NCI-H524 treated with DMSO at 0.1 percent for 48 hours (cell line): ENCODE results near the gene INPP5K.
"Not testable (repeated sequence)": the region's sequence is repeated elsewhere in the genome, so short reads cannot be mapped to it uniquely, and the experiment has no call there.

Experiments
- DNase-seq: peaks from one replicate; lab custom pipeline; 2025; lab: John Stamatoyannopoulos, UW

The INPP5K gene

DNA sequence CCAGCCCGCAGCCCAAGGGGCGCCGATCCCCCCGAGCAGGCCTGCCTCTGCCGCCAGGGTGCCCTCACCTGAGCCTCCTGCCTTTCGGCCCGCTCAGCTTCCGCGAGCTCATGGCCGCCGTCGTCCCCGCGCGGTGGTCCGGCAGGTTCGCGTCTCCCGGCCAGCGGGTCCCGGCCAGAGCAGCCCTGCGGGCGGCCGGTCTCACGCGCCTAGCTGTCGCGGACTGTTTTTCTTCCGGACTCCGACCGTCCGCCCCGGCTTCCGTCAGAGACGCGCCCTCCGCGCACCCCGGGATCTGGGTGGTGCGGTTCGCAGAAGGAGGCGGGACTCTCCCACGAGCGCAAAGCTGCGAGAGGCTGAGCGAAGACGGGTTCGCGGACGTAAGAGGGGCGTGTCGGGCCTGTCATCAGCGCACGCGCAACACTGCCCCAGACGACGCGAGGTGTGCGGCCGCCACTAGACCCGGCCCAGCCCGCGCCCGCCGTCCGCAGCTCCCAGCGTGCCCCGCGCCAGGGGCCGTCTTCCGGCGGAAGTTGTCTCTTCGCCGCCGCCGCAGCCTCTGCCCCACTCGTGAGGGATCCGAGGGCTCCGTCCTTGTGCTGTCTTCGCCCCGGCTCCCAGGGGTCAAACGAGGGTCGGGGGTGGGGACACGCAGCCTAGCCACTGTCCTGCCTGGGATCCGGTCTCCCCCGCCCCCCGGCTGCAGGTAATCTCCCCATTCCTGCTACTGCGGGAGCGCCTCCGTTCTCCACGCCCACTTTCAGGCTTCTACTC lies at the start of gene INPP5K:
Gene INPP5K (minus strand): TSS at position 225 of the 774 bp plus-strand sequence. CDS start 113 bp downstream, at position 112.
- peak; percentile 75 for DNase-seq

DNA sequence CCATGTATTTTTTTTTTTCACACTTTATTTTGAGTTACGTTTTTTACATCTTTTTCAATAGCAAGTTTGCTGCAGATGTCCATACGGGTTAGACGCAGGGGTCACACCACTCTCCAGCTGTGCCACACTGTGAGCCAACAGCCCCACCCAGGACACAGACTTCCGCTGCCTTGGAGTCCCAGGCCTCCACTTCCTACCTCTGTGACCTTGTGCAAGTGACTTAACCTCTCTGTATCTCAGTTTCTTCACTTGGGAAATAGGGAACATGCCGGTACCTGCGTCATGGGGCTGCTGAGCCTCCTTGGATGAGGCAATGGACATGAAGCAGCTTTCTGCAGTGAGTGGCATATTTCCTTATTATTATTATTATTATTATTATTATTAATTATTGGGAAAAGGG lies 49.5 kb upstream of the INPP5K start:
- no peak for DNase-seq

DNA sequence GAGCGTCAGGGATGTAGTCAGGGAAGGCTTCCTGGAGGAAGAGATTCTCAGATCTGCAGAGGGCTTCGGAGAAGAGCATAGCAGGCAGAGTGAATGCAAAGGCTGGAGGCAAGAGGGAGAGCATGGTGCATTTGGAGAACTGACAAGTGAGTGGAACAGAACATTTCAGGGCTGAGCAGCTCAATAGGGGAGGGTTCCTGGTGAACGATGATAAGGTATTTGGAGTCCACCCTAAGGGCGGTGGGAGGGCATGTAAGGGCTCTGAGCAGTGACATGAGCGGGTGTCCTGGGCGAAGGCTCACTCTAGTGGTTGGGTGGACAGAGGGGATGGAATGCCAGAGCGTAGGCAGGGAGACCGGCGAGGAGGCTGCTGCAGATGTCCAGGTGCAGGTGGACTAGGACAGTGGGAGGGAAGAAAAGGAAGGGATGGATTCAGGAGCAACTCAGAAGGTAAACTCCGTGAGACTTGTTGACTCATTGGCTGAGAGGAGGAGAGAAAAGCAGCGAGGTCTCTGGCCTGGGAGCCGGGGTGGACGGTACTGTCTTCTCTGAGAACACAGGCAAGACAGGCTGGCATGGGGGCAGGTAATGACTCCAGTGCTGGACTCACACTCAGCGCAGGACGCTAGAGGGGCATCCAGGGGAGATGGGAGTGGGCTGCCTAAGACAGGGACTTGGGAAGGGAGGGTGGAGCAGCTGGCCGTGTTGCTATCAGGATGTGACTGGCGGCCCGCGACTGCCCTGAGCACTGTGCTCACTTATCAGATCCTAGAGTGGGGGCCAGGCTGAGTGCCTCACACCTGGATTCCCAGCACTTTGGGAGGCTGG lies 47.6 kb upstream of the INPP5K start:
- DNase-seq: no peak

DNA sequence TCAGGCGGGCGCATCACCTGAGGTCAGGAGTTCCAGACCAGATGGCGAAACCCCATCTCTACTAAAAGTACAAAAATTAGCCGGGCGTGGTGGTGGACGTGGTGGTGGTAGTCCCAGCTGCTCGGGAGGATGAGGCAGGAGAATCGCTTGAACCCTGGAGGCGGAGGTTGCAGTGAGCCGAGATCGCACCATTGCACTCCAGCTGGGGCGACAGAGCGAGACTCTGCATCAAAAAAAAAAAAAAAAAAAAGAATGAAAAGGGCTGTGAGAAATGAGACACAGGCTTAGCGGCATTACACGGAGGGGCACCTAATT lies 47.0 kb upstream of the INPP5K start:
- not testable (repeated sequence) for DNase-seq

- no peak for DNase-seq
Measured at GRCh38 chr17:1562176-1562643, 45.8 kb upstream of the INPP5K start.

DNA sequence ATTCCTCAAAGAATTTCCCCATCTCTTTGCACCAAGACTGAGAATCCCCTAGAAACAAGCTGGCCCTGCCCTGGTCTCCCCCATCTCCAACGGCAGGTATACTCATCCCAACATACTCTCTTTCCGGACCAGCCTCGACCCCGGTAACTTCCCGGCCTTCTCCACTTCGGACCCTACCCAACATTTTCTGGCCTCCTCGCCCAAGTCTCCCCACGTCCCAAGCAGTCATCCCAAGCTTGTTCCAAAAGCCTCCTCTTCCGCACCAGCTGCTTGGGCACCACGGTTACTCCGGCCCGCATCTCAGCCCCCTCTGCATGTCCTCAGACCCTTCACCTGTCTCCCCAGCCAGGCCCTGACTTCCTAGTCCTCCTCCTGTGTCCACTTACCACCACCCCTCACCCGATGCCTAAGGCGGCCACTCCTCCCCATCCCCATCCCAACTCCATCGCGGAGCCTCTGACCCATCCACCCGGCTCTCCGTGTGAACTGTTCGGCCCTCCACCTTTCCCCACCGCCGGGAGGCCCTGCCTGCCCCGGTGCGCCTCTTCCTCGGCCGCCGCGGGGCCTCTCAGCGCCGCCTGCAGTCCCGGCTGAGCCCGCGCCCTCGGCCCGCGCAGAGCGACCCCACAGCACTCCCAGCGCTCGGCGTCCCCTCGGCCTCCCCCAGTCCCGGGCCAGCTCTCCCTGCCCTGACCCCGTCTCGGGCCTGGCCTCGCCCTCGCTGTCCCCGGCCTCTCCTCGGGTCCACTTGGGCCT lies 45.2 kb upstream of the INPP5K start:
- DNase-seq: no peak

DNA sequence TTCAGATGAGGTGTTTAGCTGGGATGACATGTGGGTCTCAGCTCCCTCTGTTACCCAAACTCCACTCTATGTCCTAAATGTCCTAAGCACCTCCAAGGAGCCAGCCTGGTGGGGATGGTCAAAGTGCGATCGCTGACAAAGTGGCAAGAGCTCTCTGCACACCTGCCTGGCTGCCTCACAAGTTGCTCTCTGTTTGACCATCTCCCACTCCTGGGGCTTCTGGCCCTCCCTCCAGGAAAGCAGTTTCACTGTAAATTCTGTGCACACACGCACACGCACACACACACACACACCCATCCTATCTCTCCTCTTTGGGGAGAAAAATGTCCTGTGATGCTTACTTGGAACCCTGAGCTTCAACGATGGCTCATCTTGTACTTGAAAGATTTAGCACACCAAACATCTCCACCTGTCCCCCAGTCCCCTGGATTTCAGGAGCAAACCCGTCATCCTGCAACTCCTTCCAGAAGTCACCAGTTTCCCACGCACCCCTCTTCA lies 44.5 kb upstream of the INPP5K start:
- DNase-seq: no peak

DNA sequence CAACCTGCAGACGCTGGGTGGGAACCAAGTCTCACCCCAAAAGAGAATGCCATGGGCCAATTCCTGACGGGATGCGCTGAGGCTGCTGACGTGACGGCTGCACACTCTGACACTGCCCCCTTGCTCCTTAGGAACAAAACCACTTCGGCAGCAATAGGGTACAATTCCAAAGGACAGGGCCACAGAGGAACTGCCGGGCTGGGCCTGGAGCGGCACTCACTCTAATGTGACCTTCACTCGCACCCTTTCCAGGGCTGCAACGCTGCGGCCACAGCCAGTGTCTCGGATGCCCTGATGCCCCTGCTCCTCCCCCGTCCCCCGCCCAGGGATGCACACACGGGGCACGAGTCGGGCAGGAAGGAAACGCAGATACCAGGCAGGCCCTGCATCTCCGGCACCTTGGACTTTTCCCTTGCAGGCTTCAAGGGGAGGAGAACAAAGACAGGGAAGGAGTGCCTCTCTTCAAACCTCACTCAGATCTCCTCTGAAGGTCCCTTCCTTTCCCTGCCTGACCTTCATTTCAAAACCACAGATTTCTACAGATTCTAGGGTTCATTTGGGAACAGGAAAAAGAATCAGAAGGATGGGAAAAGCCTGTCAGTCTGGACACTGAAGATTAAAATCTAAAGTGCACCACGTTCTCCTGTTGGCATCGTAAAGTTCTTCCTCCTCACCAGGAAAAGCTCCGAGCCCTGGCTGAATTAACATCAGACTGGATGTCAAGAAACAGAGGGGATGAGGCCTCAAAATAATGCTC lies 43.9 kb upstream of the INPP5K start:
- no peak for DNase-seq

DNA sequence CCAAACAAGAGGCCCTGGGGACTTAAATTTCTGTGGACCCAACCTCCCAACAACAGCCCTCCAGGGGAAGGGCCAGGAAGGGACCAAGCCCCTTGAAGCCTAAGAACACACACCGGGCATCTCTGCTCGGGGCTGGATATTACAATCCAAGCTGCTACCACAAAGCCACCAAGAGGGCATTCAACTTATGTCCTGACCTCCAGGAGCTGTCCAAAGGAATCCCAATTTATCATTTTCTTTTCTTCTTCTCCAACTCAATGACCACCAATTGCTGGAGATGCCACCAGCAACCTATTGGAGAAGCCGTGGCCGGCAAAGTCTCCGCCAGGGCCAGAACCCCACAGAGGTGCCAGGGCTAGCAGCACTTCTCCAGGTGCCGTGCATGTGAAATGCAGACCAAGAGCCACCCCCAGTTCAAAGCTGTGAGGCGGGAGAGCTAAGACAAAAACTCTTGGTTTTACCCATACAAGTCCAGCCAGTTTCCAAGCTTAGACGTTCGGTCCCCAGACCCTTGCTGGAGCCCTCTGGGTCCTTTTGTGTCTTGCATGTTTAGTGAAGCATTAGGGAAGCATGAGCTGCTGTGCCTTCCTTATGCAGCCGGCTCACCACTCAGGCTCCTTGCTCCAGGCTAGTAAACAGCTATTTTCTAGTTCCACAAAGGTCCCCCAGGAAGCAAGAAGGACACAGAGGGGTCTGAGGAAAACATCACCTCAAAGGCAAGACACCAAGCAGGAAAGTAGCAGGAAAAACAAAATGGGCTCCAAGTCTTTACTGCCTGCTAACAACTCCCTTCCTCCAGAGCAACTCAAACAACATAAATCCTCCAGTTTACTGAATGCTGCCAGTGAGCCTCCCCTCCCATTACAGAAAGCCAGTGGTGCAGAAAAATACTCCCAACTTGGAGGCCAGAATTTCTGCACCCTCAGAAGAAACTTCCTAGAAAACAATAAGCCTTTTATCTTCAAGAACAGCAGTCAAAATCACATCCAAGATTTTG lies 42.9 kb upstream of the INPP5K start:
- no peak for DNase-seq

- DNase-seq: no peak
Measured at GRCh38 chr17:1558401-1558800, 42.0 kb upstream of the INPP5K start.

DNA sequence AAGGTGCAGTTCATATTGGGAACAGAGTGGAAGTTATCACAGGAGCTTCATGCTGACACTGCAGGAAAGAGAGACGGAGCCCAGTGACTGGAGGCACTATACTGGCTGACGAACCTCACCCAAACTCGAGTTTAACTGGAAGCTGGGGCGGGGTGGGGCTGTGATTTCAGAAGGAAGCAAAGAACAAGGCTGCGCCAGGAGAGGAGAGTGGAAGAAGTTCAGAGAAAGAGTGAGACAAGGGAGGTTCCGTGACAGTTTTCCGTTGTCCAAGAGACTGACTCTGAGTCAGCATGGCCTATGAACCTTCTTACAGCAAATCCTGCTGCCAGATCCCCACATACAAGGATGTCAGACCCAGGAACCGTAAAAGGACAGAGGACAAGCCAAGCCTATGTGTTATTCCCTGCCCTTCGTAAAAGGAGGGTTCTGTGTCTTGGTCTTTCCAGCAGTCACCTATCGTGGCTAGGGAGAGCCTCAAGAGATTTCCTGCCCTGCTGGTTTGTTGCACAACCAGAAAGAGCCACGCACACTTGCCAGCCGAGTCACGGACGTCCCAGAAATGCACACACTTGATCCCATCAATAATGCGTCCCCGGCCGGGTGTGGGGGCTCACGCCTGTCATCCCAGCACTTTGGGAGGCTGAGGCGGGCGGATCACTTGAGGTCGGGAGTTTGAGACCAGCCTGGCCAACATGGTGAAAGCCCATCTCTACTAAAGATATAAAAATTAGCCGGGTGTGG lies 41.1 kb upstream of the INPP5K start:
- DNase-seq: no peak

DNA sequence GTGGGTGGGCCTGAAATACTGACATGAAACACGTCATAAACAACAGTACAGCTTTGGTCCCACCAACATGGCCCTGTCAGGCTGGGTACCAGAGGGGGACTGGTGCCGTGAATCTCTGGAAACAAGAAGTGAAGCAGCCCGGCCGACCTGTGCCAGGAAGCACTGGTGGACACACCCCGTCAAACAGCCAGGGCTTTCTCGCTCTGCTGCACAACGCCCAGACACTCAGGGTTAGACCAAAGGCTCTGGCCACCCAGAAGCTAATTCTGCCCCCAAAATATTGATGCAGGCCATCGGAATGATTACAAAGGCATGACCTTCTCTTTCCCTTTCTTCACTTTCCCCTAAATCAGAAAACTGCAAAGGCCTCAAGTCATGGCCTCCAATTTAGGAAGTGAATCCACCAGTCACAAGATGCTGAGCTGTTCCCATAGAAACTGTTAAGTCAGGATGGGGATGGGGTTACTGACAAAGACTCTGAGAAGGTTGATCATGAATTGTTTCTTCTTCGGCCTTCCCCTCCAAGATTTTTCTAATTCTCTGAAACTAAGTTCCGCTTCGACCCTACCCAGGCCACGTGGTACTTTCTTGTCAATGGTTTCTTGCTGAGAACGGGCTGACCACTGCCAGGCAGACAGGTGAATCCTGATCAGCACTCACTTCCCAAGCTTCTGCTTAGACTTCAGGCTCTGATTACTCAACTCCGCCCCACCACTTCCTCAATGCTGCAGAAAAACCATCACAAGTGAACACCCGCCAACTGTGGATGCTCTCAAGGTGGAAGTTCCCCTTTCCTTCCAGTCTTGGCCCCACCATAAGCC lies 39.4 kb upstream of the INPP5K start:
- DNase-seq: no peak

- DNase-seq: no peak
Measured at GRCh38 chr17:1554751-1555540, 38.5 kb upstream of the INPP5K start.

GRCh38 chr17:1553354-1554266 lies 37.2 kb upstream of the INPP5K start:
- no peak for DNase-seq

DNA sequence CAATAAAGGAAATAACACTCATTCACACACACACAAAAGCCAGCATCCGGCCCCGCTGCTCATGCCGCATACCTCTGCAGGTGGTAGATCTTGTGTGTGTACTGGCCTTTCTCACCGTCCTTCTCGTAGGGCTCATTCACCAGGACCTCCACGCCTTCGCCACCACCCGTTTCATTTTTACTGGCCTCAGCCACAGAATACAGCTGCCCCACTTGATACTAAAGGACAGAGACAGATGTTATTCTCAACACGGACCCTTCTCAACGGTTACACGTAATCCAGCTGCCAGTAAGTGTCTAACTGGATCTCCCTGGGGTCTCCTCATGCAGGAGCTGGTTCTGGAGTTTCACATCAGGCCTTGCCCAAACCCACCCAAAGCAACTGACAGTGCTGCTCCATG lies 36.5 kb upstream of the INPP5K start:
- DNase-seq: no peak

DNA sequence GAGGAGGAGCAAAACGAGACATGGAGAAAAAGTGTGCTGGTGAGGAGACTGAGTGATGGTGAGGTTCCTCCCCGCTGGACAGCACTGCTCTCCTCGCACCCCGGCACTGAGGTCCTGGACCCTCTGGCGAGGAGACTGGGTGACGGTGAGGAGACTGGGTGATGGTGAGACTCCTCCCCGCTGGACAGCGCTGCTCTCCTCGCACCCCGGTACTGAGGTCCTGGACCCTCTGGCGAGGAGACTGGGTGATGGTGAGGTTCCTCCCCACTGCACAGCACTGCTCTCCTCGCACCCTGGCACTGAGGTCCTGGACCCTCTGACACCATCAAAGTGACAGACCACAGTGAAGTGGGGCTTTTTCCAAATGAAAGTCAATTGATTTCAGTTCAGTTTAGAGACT lies 35.3 kb upstream of the INPP5K start:
- no peak for DNase-seq

GRCh38 chr17:1548032-1548431 lies 31.6 kb upstream of the INPP5K start:
- DNase-seq: no peak
